ENCODE measurements around the gene NOS3.
"Not testable (repeated sequence)": the region's sequence is repeated elsewhere in the genome, so short reads cannot be mapped to it uniquely, and the experiment has no call there.

The NOS3 gene

GRCh38 chr7:151040616-151041375 is 50.0 kb downstream of the NOS3 start:
- DNase-seq: no peak

GRCh38 chr7:151043449-151043848 is 52.6 kb downstream of the NOS3 start:
- DNase-seq: not testable (repeated sequence)

- DNase-seq: no peak
These were observed 53.1 kb downstream of the NOS3 start for GRCh38 chr7:151043959-151044358.

- DNase-seq: no peak
These were observed 54.4 kb downstream of the NOS3 start for GRCh38 chr7:151045262-151045661.

GRCh38 chr7:151045967-151046366 is 55.1 kb downstream of the NOS3 start:
- DNase-seq: no peak

- no peak for DNase-seq
These were observed 56.1 kb downstream of the NOS3 start for GRCh38 chr7:151046603-151047573.

GRCh38 chr7:151047976-151048815 is 57.4 kb downstream of the NOS3 start, which contains the start of gene ASIC3:
Gene ASIC3 (plus strand): TSS chr7:151048531. CDS start chr7:151048886, 355 bp downstream.
- DNase-seq: no peak

GRCh38 chr7:151048911-151049463 is 58.2 kb downstream of the NOS3 start:
- no peak for DNase-seq

DNA sequence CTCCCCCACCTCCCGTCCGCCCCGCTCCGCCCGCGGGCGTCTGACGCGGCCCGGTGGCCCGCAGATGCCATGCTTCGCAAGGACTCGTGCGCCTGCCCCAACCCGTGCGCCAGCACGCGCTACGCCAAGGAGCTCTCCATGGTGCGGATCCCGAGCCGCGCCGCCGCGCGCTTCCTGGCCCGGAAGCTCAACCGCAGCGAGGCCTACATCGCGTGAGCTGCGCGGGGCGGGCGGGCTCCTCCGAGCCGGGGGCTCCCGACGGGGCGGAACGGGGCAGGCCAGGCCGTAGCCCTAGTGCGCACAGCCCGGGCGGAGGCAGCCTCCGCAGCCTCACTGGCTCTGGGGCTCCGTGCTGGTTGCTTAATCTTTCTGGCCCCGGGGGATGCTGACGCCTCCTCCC is 60.3 kb downstream of the NOS3 start:
- DNase-seq: peak; percentile 58 to 68

- DNase-seq: no peak
These were observed 62.3 kb downstream of the NOS3 start for GRCh38 chr7:151053096-151053495.

DNA sequence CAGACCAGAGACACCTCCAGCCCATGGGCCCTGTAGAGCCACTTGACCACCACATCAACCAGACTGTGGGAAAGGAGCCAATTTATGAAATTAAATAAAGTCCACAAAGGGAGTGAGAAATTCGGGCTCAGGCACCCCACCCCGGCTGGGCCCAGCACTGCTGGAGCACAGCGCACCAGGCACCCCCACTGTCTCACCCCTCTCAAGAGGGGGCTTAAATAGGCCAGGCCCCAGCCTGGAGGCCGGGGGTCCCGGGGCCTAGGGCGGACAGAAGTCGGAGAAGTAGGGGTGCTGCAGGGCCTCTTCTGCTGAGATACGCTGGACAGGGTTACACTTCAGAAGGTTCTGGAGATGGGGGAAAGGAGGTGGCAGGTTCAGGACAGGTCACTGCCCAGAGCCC is 62.9 kb downstream of the NOS3 start:
- DNase-seq: no peak

- no peak for DNase-seq
These were observed 65.5 kb downstream of the NOS3 start for GRCh38 chr7:151056283-151056665.

GRCh38 chr7:151056666-151057505 is 66.1 kb downstream of the NOS3 start:
- no peak for DNase-seq

DNA sequence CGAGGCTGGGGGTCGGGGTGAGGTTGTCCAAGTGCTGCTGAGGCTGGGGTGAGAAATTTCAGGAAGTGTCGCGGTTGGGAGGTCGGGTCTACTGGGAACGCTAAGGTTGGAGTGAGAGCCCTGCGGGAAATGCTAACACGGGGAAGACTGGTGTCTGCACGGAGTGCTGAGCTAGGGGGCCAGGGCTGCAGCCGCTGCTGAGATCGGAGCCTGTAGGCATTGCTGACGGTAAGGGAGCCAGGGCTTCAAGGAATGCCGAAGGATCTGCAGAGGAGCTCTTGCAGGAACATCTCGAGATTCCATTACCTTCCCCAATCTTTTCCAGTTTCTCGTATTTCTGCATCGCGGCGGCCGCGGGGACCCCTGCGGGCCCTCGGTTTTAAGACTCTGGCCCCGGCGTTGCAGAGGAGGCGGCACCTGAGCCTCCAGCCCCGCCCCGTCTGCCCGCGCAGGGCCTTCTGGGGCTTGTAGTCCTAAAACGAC is 66.7 kb downstream of the NOS3 start, which contains the start of gene CDK5:
Gene CDK5 (minus strand): TSS at position 392 of the 483 bp plus-strand sequence. CDS start 49 bp downstream, at position 343.
- DNase-seq: no peak

DNA sequence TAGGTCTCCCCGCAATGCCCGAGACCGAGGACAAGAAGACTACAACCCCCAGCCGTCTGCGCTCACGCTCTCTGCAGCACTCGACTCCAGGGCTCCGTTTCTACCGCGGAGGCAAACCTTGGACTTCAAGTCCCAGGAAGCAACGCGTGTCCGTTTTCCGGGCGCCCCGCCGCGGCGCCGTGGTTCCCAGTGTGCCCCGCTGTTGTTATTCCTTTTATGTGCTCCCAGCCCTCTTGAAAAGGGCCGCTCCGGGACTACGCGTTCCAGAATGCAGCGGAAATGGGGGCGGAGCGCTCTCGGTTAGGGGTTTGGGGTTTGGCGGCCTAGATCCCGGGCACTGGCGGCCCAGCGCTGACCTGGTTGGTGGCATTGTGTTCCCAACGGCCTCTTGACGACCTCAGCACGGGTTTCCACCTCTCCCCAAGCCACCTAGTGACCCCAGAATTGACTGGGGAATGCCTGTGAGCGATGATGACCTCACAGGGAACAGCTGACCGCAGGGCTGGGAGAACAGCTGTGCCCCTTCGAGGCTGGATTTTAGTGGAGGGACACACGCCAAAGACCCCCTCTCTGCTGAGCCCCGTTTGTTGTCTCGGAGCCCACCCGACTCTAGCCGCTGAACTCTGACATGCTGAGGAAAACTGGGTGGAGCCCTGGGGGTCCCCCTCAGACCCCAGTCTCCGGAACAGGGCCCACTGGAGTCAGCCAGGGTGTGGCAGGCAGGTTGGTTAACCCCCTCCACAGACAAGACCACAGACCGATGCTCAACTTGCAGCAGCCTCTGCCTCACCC is 67.4 kb downstream of the NOS3 start:
- DNase-seq: peak; percentile 97

GRCh38 chr7:151058781-151059366 is 68.1 kb downstream of the NOS3 start:
- DNase-seq: peak in 1 of 2 experiments; percentile 62

GRCh38 chr7:151059367-151060112 is 68.7 kb downstream of the NOS3 start, which contains the start of gene SLC4A2:
Gene SLC4A2 (plus strand): TSS chr7:151059589. CDS start chr7:151061988, 2,399 bp downstream.
- peak; percentile 81 to 84 for DNase-seq

GRCh38 chr7:151060113-151060415 is 69.2 kb downstream of the NOS3 start:
- no peak for DNase-seq
